Heart left ventricle (tissue), 16 donors: ENCODE results near the gene RBP7. TPM values are rescaled to one million over a fixed set of nuclear protein-coding genes. Genes with fewer than 3 reads are reported as not detected.
A peak's percentile ranks its signal among the peaks of the same experiment; 100 is the strongest.

Source experiments
- ATAC-seq, 4 donors: fragments of 200-7000 bp; cut with Tn5 transposase; one replicate each; pipeline ENCODE4 v1.9.1; 2020 to 2022; ENCODE audit warnings: moderate library complexity in 4 of 4, mild to moderate bottlenecking in 3 of 4, moderate number of reproducible peaks in 1 of 4
- DNase-seq, 5 donors: peaks; one replicate each; pipeline ENCODE4 v3.0.0-alpha.2; 2020
- H3K27ac ChIP-seq, 12 donors: fragments of 200-600 bp; sonication (generic) in 4 of 12; one replicate each; pipeline versions ENCODE4 v1.5.0 to v1.8.0; 2016 to 2022; ENCODE audit warnings: mild to moderate bottlenecking in 2 of 12
- H3K27me3 ChIP-seq, 9 donors: fragments of 200-600 bp; sonication (generic) in 2 of 9; one replicate each; pipeline versions ENCODE4 v1.5.1 to v1.8.0; 2016 to 2022; ENCODE audit warnings: mild to moderate bottlenecking in 3 of 9
- H3K36me3 ChIP-seq, 9 donors: fragments of 200-600 bp; sonication (generic) in 2 of 9; one replicate each; pipeline versions ENCODE4 v1.5.0 to v1.8.0; 2018 to 2022; ENCODE audit warnings: mild to moderate bottlenecking in 2 of 9
- H3K4me1 ChIP-seq, 12 donors: fragments of 200-600 bp; sonication (generic) in 4 of 12; one replicate each; pipeline versions ENCODE4 v1.5.0 to v1.8.0; 2016 to 2022; ENCODE audit warnings: mild to moderate bottlenecking in 3 of 12
- H3K4me3 ChIP-seq, 12 donors: fragments of 200-600 bp; sonication (generic) in 4 of 12; one replicate each; pipeline versions ENCODE4 v1.5.0 to v1.8.0; 2017 to 2022; ENCODE audit warnings: mild to moderate bottlenecking in 9 of 12, moderate library complexity in 4 of 12
- H3K9me3 ChIP-seq, 12 donors: fragments of 200-600 bp; sonication (generic) in 4 of 12; one replicate each; pipeline versions ENCODE4 v1.5.0 to v1.8.0; 2016 to 2022; ENCODE audit warnings: mild to moderate bottlenecking in 1 of 12
- CTCF ChIP-seq, 12 donors: fragments of 200-600 bp; sonication (generic) in 4 of 12; IDR thresholded peaks; one replicate each; pipeline versions ENCODE4 v1.5.0 to v1.8.0; 2018 to 2022; ENCODE audit warnings: antibody characterized with exemption in 12 of 12, mild to moderate bottlenecking in 5 of 12
- POLR2A ChIP-seq, 2 donors: fragments of 450-650 bp; IDR thresholded peaks; one replicate each; pipeline ENCODE4 v1.6.1; 2017; ENCODE audit warnings: antibody characterized with exemption in 2 of 2, mild to moderate bottlenecking in 2 of 2, moderate library complexity in 2 of 2
- WGBS, 4 donors: extraction: QIAGEN DNeasy Blood & Tissue Kit in 2 of 4; methylation state at CpG; one replicate each; pipeline versions ENCODE4 v1.1.5 to v1.1.7; 2013 to 2018; 5-methylcytosine and 5-hydroxymethylcytosine counted together
- intact Hi-C, 10 donors: fragments of 100-400 bp; cut with DNase I; formaldehyde crosslinking; loops; one replicate each; pipeline versions ENCODE4 v1.11.1 to v1.14.2; 2022
- long read RNA-seq, 3 donors: library from polyadenylated mRNA; unstranded; transcript quantifications; one replicate each; pipeline ENCODE4 v2.0.0, GENCODE V29; 2020 to 2021
- polyA plus RNA-seq, 2 donors: library from polyadenylated mRNA; stranded (reverse); fragments of 200-250 nt; gene quantifications; one replicate each; pipeline ENCODE4 v1.2.3, GENCODE V29; 2013
- total RNA-seq, 9 donors: library from RNA; depleted of rRNA in 2 of 9; stranded (reverse); fragments of >200 nt in 2 of 9; fragmentation: NEBNext Ultra II Directional in 3 of 9; extraction: Animal tissue kit (Norgen Biotek cat#: 25700) in 3 of 9; gene quantifications; one replicate each; pipeline versions ENCODE4 v1.1.0 to v1.2.4, GENCODE V29; 2016 to 2023
- donor health status: ischemic (EF 13 %, LVEDD 7.1; RV severe dilation, severe dysfunction).
- donor health status: healthy with polysubstance abuse.
- donor health status: DM: no; HTN: yes; CAD: no.
- donor health status: DM: no; HTN: no; CAD: no.
- donor health status: ischemic (EF 25% LVEDD 6.9; RV normal size, moderate dysfunction).
- donor health status: ischemic (EF 25% LVEDD 5.7; RV mildly dilated, moderate dysfunction).
- donor health status: healthy.
- donor health status: DM: yes; HTN: yes; CAD: no.
- donor health status: ischemic (EF 35%, LVEDD 5.7; RV mildly dilated, moderate dysfunction).
- donor health status: nonischemic (EF 11% LVEDD 7.7; RV severe dilation, severe dysfunction).
- donor health status: DM: yes; HTN: yes; CAD: no.
- donor health status: PGD.
- donor health status: ischemic (EF 29% LVEDD 5.4; RV normal size, mild dysfunction).
- donor health status: nonischemic (EF 23%, LVEDD 6.1; RV moderate dilation, normal function).

Gene RBP7
- 10 to 100 TPM; 21.4 to 83.3 (median 26.2) TPM for total RNA-seq
- 10 to 100 TPM; 43.8 to 97.5 TPM for polyA plus RNA-seq
- long read RNA-seq, donor 1, transcript RBP7-201 (4 exons, 636 nt) = major isoform, 15 of 15 reads
- long read RNA-seq, donor 1, partial matches to known transcripts = 0 of 15 reads
- long read RNA-seq, donor 1, other reads (novel, unspliced or antisense) = 0 of 15 reads
- long read RNA-seq, donor 2, transcript RBP7-201 (4 exons, 636 nt) = major isoform, 8 of 9 reads
- long read RNA-seq, donor 2, partial matches to known transcripts = 0 of 9 reads
- long read RNA-seq, donor 2, other reads (novel, unspliced or antisense) = 1 of 9 reads
- long read RNA-seq, donor 3, transcript RBP7-201 (4 exons, 636 nt) = major isoform, 5 of 6 reads
- long read RNA-seq, donor 3, partial matches to known transcripts = 1 of 6 reads
- long read RNA-seq, donor 3, other reads (novel, unspliced or antisense) = 0 of 6 reads

GRCh38 chr1:9996624-9997582 lies at the start of gene RBP7:
RBP7 (plus strand) TSS chr1:9997228; CDS start chr1:9997259, 31 bp downstream.
- ATAC-seq (peak in 3 of 4 donors; percentile 67 to 71 (median 67)), DNase-seq (peak; percentile 34 to 73 (median 43))
- peak within 1 kb of the TSS; percentile 5 to 92 (median 78) for H3K27ac ChIP-seq
- no peaks in the 10 kb centered on the region for H3K9me3 ChIP-seq
- peaks cover 0 to 26% (median 7%) of the 10 kb centered on the region in 9 donors for H3K27me3 ChIP-seq
- H3K36me3 ChIP-seq = no peaks in the 10 kb centered on the region
- peak within 1 kb of the TSS; percentile 45 to 88 (median 72) for H3K4me3 ChIP-seq
- intact Hi-C loops = loop anchor here in 1 of 10 donors (5.0 kb wide), 1 partner anchor 45 kb away; no protein-coding TSS in a partner anchor
- TF ChIP-seq CTCF (IDR thresholded peaks at IDR 0.05) (peak in 2 of 12 donors; percentile 3 to 11), POLR2A (IDR thresholded peaks at IDR 0.05) (no peak)
- peaks cover 0 to 34% (median 8%) of the 10 kb centered on the region in 12 donors for H3K4me1 ChIP-seq
- WGBS, 4 donors = 6 to 27% (median 17%) methylated on average over 18 to 71 of the region's 71 CpGs

- DNase-seq (no peak), ATAC-seq (no peak)
- 60 to 76% (median 70%) methylated on average over 8 of the region's 8 CpGs for WGBS, 4 donors
- TF ChIP-seq CTCF (IDR thresholded peaks at IDR 0.05) (no peak), POLR2A (IDR thresholded peaks at IDR 0.05) (no peak)
- Histone ChIP-seq H3K36me3 (peaks cover 0 to 5% (median 0%) of the 10 kb centered on the region in 9 donors), H3K4me1 (peaks cover 0 to 8% (median 0%) of the 10 kb centered on the region in 12 donors), H3K27ac (no peak overlapping the region), H3K9me3 (no peaks in the 10 kb centered on the region), H3K4me3 (no peak overlapping the region), H3K27me3 (no peaks in the 10 kb centered on the region)
- intact Hi-C loops = loop anchor here in 4 of 10 donors (10.0 kb wide), 4 partner anchors 47 to 377 kb away; no protein-coding TSS in a partner anchor
These were observed 39.3 kb upstream of the RBP7 start for GRCh38 chr1:9957726-9958125.

GRCh38 chr1:9960011-9960410 lies 37.0 kb upstream of the RBP7 start:
- WGBS, 4 donors = 79 to 89% (median 86%) methylated on average over 4 of the region's 4 CpGs
- no peak overlapping the region for H3K27ac ChIP-seq
- TF ChIP-seq CTCF (IDR thresholded peaks at IDR 0.05) = no peak
- TF ChIP-seq POLR2A (IDR thresholded peaks at IDR 0.05) = no peak
- H3K4me3 ChIP-seq = no peak overlapping the region
- ATAC-seq = no peak
- intact Hi-C loops = loop anchor here in 1 of 10 donors (5.0 kb wide), 1 partner anchor 62 kb away; no protein-coding TSS in a partner anchor
- DNase-seq = no peak
- no peaks in the 10 kb centered on the region for H3K27me3 ChIP-seq
- H3K9me3 ChIP-seq = no peaks in the 10 kb centered on the region
- H3K36me3 ChIP-seq = peaks cover 0 to 6% (median 0%) of the 10 kb centered on the region in 9 donors
- peaks cover 0 to 8% (median 0%) of the 10 kb centered on the region in 12 donors for H3K4me1 ChIP-seq
